Breast epithelium (tissue), 4 donors: ENCODE data around the gene IFNK. TPM values are rescaled to one million over a fixed set of nuclear protein-coding genes. Genes with fewer than 3 reads are reported as not detected.

ENCODE experiments used
- DNase-seq, 2 donors: peaks; one replicate each; pipeline ENCODE4 v3.0.0-alpha.2; 2019; ENCODE audit warnings: low spot score in 2 of 2
- H3K27ac ChIP-seq, 2 donors: fragments of 200-600 bp; sonication (generic) in 1 of 2; one replicate each; pipeline ENCODE4 v1.5.1; 2016 to 2019; ENCODE audit warnings: mild to moderate bottlenecking in 1 of 2
- H3K27me3 ChIP-seq, 2 donors: fragments of 200-600 bp; sonication (generic) in 1 of 2; one replicate each; pipeline versions ENCODE4 v1.5.1 to v1.6.0; 2017 to 2019; ENCODE audit warnings: control low read depth in 1 of 2, mild to moderate bottlenecking in 1 of 2
- H3K36me3 ChIP-seq: fragments of 200-600 bp; one replicate; pipeline ENCODE4 v1.5.1; 2019
- H3K4me1 ChIP-seq, 2 donors: fragments of 200-600 bp; sonication (generic); one replicate each; pipeline ENCODE4 v1.5.1; 2016 to 2019; ENCODE audit warnings: control low read depth in 1 of 2
- H3K4me3 ChIP-seq, 3 donors: fragments of 200-600 bp; sonication (generic); 1 replicate in 2 of 3; 2 replicates in 1 of 3; pipeline ENCODE4 v1.5.1; 2016 to 2019; ENCODE audit warnings: mild to moderate bottlenecking in 3 of 3, moderate library complexity in 2 of 3
- H3K9me3 ChIP-seq, 2 donors: fragments of 200-600 bp; sonication (generic) in 1 of 2; one replicate each; pipeline ENCODE4 v1.5.1; 2016 to 2019; ENCODE audit warnings: control low read depth in 1 of 2
- POLR2A ChIP-seq: fragments of 450-650 bp; IDR thresholded peaks from one replicate; pipeline ENCODE4 v1.6.1; 2016; ENCODE audit warnings: antibody characterized with exemption, mild to moderate bottlenecking, moderate library complexity
- POLR2AphosphoS5 ChIP-seq, 3 donors: sonication (generic); formaldehyde crosslinking; IDR thresholded peaks; one replicate each; pipeline ENCODE4 v1.6.1; 2017; ENCODE audit warnings: antibody characterized with exemption in 3 of 3
- intact Hi-C: fragments of 100-400 bp; cut with DNase I; formaldehyde crosslinking; loops from one replicate; pipeline ENCODE4 v1.15.1; 2023; ENCODE audit warnings: low total_unique reads
- total RNA-seq, 3 donors: library from RNA; depleted of rRNA; stranded (reverse); fragments of >200 nt; gene quantifications; one replicate each; pipeline ENCODE4 v1.1.0, GENCODE V29; 2016
- TF ChIP-seq, protein P1 (sequence below), 3 donors: fragments of 450-650 bp; IDR thresholded peaks; one replicate each; pipeline ENCODE4 v1.5.1; 2016 to 2017; ENCODE audit warnings: antibody characterized with exemption in 3 of 3, mild to moderate bottlenecking in 3 of 3, moderate library complexity in 3 of 3

The IFNK gene
- total RNA-seq, 3 donors from 2014 or later = not detected

DNA sequence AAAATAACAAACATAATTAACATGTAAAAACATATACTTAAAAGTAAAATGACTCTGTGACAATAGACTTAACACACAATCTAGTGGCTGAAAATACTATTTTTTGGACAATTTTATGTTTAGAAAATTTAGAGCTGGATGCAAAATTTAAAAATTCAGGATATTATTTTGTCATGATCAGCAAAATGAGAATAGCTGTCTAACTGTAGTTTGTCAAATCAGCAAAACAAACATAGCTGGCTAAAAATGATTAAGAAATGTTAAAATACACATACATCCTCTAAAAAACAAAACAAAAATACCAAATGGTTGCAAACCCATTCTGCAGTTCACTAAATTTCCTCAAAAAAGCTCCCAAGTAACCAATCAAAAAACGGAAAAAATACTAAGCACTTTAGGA lies 30.6 kb downstream of the IFNK start:
- Histone ChIP-seq H3K27ac (no peak overlapping the region), H3K27me3 (no peaks in the 10 kb centered on the region), H3K4me3 (no peak overlapping the region), H3K9me3 (no peaks in the 10 kb centered on the region), H3K36me3 (peaks cover 2% of the 10 kb centered on the region), H3K4me1 (no peaks in the 10 kb centered on the region)
- no peak for TF ChIP-seq POLR2AphosphoS5 (IDR thresholded peaks at IDR 0.05)
- TF ChIP-seq, protein P1, sequence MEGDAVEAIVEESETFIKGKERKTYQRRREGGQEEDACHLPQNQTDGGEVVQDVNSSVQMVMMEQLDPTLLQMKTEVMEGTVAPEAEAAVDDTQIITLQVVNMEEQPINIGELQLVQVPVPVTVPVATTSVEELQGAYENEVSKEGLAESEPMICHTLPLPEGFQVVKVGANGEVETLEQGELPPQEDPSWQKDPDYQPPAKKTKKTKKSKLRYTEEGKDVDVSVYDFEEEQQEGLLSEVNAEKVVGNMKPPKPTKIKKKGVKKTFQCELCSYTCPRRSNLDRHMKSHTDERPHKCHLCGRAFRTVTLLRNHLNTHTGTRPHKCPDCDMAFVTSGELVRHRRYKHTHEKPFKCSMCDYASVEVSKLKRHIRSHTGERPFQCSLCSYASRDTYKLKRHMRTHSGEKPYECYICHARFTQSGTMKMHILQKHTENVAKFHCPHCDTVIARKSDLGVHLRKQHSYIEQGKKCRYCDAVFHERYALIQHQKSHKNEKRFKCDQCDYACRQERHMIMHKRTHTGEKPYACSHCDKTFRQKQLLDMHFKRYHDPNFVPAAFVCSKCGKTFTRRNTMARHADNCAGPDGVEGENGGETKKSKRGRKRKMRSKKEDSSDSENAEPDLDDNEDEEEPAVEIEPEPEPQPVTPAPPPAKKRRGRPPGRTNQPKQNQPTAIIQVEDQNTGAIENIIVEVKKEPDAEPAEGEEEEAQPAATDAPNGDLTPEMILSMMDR (IDR thresholded peaks at IDR 0.05) = no peak
- TF ChIP-seq POLR2A = no peak
- DNase-seq = no peak
- intact Hi-C loops = no loop called here

DNA sequence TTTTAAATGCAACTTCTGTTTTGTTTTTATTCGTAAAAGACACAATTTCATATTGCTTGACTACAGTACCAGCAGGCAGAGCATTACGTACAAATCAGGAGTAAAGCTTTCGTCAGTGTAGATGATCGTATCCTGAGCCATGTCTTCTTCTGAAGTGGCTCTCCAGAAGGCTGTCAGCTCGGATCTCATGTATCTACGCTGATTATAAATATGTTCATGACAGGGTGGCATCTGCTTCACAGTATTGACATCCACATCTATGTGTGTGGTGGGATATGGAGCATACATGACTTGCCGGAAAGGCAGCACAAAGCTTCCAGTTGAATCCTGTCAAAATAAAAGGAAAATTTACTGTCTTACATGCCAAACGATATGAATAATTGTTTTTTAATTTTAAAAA lies 32.4 kb downstream of the IFNK start:
- Histone ChIP-seq H3K27ac (no peak overlapping the region), H3K36me3 (no peaks in the 10 kb centered on the region), H3K27me3 (no peaks in the 10 kb centered on the region), H3K4me3 (no peak overlapping the region), H3K4me1 (no peaks in the 10 kb centered on the region), H3K9me3 (no peaks in the 10 kb centered on the region)
- no peak for TF ChIP-seq POLR2A
- TF ChIP-seq POLR2AphosphoS5 (IDR thresholded peaks at IDR 0.05) = no peak
- TF ChIP-seq, protein P1 (IDR thresholded peaks at IDR 0.05) = no peak
- intact Hi-C loops = no loop called here
- no peak for DNase-seq

DNA sequence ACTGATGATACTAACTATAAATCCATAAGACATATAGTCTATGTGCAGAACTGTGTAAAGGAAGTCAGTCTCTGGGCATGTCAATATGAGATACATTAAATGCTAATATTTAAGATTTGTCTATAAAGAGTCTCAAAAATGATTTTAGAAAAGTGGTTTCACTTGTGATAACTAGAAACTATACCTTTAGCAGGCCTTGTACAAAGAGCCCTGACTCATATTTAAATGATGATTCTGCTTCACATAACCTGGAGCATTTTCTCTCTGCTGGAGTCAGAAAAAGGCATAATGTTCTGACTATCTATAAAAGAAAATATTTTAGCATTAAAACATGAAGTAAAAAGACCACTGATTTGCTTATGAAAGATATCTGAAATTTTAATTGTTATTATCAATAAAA lies 34.2 kb downstream of the IFNK start:
- TF ChIP-seq, protein P1 (IDR thresholded peaks at IDR 0.05) = no peak
- TF ChIP-seq POLR2A (no peak), POLR2AphosphoS5 (IDR thresholded peaks at IDR 0.05) (no peak)
- Histone ChIP-seq H3K27me3 (no peaks in the 10 kb centered on the region), H3K27ac (no peak overlapping the region), H3K9me3 (no peaks in the 10 kb centered on the region), H3K36me3 (no peaks in the 10 kb centered on the region), H3K4me3 (no peak overlapping the region), H3K4me1 (no peaks in the 10 kb centered on the region)
- no peak for DNase-seq
- intact Hi-C loops = no loop called here

DNA sequence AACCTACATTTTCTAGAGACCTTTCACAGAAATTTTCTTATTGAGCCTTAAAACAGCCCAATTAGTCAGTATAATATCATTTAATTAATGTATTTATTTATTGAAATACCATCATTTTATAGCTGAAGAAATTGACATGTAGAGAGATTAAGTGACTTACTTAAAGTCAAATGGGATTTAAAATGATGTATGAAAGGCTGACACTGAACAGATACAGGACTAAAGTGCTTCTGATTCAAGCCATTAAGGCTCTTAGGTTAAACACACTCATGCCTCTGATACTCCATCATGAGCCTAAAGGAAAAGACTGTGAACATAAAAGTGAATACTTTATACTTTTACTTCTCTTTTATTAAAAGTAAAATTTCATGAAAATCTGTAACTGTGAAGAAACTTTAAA lies 36.4 kb downstream of the IFNK start:
- DNase-seq = no peak
- intact Hi-C loops = no loop called here
- TF ChIP-seq, protein P1 (IDR thresholded peaks at IDR 0.05) = no peak
- TF ChIP-seq POLR2AphosphoS5 (IDR thresholded peaks at IDR 0.05) (no peak), POLR2A (no peak)
- Histone ChIP-seq H3K27me3 (no peaks in the 10 kb centered on the region), H3K36me3 (no peaks in the 10 kb centered on the region), H3K4me3 (no peak overlapping the region), H3K9me3 (no peaks in the 10 kb centered on the region), H3K27ac (peak overlapping the region in 1 of 2 donors; percentile 17), H3K4me1 (no peaks in the 10 kb centered on the region)

DNA sequence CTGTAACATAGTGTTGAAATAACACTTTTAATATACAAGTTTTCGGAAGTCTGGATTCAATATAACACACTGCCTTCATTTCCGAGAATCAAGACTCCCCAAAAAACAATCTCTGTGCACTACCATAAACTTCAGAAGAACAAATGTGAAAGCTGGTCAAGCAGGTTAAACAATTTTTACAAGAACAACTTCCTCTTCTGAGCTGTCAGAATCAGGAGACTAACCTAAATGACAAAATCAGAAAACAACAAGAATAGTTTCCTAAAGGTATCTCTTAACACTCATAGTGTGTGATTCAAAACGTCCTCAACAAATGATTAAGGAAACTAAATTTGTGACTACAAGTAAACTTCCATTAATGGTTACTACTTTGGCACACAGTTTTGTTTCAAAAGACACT lies 37.6 kb downstream of the IFNK start:
- Histone ChIP-seq H3K4me3 (no peak overlapping the region), H3K27ac (peak overlapping the region in 1 of 2 donors; percentile 56), H3K36me3 (no peaks in the 10 kb centered on the region), H3K9me3 (no peaks in the 10 kb centered on the region), H3K27me3 (no peaks in the 10 kb centered on the region), H3K4me1 (no peaks in the 10 kb centered on the region)
- TF ChIP-seq POLR2AphosphoS5 (IDR thresholded peaks at IDR 0.05) = no peak
- TF ChIP-seq POLR2A = no peak
- TF ChIP-seq, protein P1 (IDR thresholded peaks at IDR 0.05) = no peak
- intact Hi-C loops = no loop called here
- DNase-seq = no peak
